Measurements from ENCODE around the gene GOLT1A.

Gene GOLT1A

DNA sequence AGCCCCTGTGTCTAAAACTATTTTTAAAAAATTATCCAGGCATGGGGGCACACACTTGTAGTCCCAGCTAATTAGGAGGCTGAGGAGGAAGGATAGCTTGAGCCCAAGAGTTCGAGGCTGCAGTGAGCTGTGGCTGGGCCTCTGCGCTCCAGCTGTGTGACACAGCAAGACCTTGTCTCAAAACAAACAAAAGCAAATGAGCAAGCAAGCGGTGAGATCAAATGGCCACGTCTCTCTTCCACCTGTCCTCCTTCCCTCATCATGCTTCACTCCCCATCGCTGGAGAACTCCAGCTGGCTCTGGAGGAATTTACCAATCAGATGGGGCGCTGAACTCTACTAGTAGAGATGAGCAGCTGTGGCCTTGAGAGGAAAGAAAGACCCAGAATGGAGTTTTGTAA lies 33.7 kb downstream of the GOLT1A start:
- TF ChIP-seq, protein P1, sequence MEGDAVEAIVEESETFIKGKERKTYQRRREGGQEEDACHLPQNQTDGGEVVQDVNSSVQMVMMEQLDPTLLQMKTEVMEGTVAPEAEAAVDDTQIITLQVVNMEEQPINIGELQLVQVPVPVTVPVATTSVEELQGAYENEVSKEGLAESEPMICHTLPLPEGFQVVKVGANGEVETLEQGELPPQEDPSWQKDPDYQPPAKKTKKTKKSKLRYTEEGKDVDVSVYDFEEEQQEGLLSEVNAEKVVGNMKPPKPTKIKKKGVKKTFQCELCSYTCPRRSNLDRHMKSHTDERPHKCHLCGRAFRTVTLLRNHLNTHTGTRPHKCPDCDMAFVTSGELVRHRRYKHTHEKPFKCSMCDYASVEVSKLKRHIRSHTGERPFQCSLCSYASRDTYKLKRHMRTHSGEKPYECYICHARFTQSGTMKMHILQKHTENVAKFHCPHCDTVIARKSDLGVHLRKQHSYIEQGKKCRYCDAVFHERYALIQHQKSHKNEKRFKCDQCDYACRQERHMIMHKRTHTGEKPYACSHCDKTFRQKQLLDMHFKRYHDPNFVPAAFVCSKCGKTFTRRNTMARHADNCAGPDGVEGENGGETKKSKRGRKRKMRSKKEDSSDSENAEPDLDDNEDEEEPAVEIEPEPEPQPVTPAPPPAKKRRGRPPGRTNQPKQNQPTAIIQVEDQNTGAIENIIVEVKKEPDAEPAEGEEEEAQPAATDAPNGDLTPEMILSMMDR (IDR thresholded peaks at IDR 0.05; ENCODE audit: borderline replicate concordance, insufficient read depth, low read depth, low read length): no peak
- no peak overlapping the region for H3K4me3 ChIP-seq (ENCODE audit: low read depth, low read length)

DNA sequence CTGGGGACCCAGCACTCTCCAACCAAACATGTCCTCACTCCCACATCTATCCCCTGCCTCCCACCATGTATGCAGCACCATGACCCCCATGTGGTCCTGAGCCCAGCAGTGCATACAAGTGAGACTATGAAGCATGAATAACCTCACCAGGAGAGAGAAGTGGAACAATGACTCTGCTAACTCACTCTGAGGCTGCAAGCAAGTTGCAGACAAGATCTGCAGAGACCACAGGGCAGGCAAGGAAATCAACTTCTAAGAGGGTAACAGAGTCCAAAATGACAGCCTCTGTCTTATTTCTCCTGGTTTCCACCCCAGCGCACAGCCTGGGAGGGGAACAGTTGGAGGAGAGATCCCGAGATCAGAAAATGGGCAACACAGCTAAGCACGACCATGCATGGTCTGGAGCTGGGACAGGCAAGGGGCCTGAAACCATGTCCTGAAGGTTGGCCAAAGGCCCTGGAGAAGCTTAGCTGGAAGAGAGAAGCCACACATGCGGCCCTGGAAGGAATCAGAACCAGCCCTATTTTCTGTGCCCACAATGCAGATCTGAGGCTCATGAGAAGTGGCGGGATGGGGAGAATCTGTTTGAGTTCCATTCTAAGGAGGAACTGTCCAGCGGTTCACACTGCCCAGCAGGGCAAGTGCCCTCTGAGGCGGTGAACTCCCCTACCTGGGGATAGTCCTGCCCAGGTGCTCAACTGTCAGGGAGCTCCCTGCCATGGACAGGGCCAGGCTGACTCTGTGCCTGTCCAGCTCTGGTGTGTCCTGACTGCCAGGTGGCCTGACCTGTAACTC lies 35.1 kb downstream of the GOLT1A start:
- TF ChIP-seq, protein P1 (IDR thresholded peaks at IDR 0.05; ENCODE audit: borderline replicate concordance, insufficient read depth, low read depth, low read length): no peak

DNA sequence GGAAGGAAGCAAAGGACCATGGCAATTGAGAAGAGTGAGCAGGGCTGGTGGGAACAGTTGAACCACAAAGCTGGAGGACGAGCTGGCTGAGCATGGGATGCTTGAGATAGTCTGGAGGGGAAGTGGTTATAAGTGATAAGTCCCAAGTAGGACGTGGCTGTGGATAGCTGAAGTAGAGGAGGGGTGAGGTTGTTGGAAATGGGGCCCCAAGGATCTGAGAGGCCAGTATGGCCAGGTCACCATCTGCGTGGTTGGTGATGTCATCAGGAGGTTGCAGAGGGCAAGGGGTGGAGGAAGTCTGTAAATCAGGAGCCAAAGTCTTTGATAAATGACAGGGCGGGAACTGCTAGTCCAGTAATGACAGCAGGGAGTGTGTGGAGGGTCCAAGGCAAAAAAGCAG lies 36.7 kb downstream of the GOLT1A start:
- H3K4me3 ChIP-seq (ENCODE audit: low read depth, low read length): no peak overlapping the region
- TF ChIP-seq, protein P1 (IDR thresholded peaks at IDR 0.05; ENCODE audit: borderline replicate concordance, insufficient read depth, low read depth, low read length): no peak

More for the DNA sequence above, 35.1 kb downstream of the GOLT1A start:
- no peak overlapping the region for H3K4me3 ChIP-seq (ENCODE audit: low read depth, low read length)

DNA sequence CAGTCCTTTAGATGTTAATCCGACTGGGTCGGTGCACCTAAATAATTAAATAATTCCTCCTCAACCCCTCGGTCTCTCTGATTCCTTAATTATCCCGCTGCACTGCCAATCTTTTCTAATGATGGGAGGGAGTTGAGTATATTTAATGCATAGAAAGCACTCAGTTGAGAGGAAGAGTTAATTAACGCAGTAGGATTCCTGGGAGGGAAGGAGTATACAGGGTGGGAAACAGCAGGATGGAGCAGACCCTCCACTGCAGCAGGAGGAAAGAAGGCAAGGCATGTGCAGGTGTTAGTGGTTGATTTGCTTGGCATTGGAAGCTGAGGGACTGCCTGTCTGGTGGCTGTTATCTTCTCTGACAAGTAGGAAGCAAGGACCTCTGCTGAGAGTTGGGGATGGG lies 37.7 kb downstream of the GOLT1A start:
- H3K4me3 ChIP-seq (ENCODE audit: low read depth, low read length): no peak overlapping the region
- TF ChIP-seq, protein P1 (IDR thresholded peaks at IDR 0.05; ENCODE audit: borderline replicate concordance, insufficient read depth, low read depth, low read length): no peak

DNA sequence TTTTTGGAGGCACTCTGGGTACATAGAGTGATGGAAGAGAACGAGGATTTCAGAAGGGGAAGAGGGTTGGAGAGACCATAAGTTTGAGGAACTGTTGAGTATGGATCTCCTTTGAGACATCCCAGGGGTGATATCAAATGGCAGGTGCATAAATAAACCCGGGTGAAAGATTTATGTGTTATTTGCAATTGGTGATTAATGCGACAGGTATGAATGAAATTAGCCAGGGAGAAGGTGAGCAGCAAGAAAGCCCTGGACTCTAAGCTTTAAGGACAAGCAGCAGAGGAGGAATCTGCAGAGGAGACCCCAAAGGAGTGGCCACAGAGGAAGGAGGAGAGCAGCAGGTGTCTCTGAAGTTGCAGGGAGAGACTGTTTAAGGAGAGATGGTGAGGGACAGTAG lies 38.8 kb downstream of the GOLT1A start:
- TF ChIP-seq, protein P1 (IDR thresholded peaks at IDR 0.05; ENCODE audit: borderline replicate concordance, insufficient read depth, low read depth, low read length): no peak
- no peak overlapping the region for H3K4me3 ChIP-seq (ENCODE audit: low read depth, low read length)

DNA sequence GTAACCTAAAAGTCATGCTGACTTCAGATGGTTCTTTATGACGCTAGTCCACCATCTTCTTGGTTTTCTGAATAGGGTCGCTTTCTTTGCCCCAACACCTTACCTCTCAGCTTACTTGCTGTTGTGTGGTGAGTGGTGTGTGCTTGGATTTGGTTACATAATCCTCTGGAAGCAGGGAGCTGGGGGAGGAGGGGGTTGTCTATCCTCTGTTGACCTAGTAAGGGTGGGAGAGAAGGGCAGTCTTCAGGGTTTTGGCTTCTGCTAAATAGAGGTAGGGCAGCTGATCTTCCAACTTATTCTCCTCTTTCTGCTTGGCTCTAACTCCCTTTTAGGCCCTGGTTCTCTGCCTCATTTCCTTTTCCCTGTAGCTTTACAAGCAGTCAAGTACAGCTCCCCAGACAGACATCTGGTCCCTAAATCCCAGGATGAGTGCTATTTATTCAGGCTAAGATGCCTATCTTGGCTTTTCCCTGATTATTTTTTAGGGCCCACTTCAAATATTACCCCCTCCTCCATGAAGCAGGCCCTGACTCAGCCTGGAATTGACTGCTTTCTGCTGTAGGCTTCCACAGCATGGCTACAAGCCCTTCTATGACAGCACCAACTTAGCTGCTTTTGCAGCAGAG lies 41.3 kb downstream of the GOLT1A start:
- TF ChIP-seq, protein P1 (IDR thresholded peaks at IDR 0.05; ENCODE audit: borderline replicate concordance, insufficient read depth, low read depth, low read length): no peak
- no peak overlapping the region for H3K4me3 ChIP-seq (ENCODE audit: low read depth, low read length)

DNA sequence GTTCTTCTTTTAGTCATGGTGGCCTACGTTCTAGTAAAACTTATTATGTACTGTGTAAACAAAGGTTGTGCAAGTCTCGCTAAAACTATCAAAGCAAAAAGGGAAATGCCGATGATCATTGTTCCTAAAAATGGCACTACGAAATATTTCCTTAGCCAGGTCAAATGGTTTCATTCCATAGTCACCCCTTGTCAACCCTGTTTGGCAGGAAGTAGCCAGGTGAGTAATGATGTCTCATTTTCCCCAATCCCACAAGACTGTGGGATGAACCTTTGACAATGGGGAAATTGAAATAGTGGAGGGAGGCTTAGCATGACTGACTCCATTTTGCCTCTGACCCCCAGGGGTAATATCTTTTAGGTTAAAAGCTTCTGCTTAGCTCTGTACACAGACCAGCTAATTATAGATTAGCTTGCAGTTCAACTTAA lies 42.0 kb downstream of the GOLT1A start:
- H3K4me3 ChIP-seq (ENCODE audit: low read depth, low read length): no peak overlapping the region
- TF ChIP-seq, protein P1 (IDR thresholded peaks at IDR 0.05; ENCODE audit: borderline replicate concordance, insufficient read depth, low read depth, low read length): no peak
